EL (cell line): ENCODE data around the gene C17orf58.
"Not testable (repeated sequence)": the region's sequence is repeated elsewhere in the genome, so short reads cannot be mapped to it uniquely, and the experiment has no call there.

Experiments
- DNase-seq: peaks from one replicate; pipeline ENCODE4 v3.0.0-alpha.2; 2016

C17orf58 gene

DNA sequence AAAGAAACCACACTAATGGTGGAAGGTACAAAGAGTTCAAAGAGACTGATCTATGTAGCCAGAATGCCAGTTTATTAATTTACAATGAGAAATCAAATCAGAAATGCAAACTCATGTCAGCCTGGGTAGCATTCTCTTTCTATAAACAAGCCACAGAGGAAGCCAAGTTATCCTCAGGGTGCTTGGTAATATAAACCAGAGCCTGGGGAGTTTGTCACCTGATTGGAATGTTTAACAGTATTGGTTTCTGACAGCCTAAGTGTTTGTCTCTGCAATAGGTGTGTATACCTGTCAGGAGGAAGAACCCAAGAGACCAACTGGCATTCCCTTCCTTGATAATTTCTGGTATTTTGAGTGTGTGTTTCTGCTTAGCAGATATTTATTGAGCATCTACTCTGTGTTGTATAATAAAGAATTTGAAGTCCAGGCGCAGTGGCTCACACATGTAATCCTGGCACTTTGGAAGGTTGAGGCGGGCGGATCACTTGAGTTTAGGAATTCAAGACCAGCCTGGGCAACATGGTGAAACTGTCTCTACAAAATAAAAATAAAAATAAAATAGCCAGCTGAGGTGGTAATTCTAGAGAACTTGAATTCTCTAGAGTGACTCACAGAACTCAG lies 3.1 kb upstream of the C17orf58 start:
- DNase-seq, result peak; percentile 39

- DNase-seq, result peak; percentile 19
Observed at GRCh38 chr17:67998466-67998865, 2.2 kb upstream of the C17orf58 start.

DNA sequence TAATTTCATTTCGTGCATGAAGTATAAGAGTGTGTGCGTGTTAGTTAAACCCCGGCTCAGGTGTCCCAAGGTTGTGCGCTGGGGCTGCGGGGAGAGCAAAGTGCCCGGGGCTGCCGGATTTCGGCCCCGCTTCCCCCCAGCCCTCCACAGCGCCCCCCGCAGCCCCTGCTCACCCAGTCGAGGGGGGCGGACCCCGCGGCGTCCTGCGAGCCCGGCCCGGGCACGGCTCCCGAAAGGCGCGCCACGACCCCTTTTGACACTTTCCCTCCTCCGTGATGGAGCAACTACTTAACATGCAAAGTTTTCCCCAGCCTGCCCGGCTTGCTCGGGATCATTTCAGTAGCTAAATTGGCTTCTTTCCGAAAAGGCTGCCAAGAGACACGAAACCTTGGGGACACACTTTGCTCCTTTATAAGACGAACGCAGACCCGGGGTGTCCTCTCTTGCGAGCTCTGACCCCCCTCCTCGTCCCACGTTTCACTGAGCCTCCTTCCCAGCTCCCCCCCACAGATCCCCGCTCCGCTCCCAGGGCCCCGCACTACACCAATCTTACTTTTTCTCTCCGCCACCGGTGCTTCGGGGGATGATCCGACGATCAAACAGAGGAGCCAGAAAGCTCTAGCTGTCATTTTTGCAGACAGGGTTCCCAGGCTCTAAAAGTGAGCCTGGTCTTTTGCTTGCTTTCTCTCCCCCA lies 552 bp downstream of the C17orf58 start:
- peak; percentile 28 for DNase-seq

DNA sequence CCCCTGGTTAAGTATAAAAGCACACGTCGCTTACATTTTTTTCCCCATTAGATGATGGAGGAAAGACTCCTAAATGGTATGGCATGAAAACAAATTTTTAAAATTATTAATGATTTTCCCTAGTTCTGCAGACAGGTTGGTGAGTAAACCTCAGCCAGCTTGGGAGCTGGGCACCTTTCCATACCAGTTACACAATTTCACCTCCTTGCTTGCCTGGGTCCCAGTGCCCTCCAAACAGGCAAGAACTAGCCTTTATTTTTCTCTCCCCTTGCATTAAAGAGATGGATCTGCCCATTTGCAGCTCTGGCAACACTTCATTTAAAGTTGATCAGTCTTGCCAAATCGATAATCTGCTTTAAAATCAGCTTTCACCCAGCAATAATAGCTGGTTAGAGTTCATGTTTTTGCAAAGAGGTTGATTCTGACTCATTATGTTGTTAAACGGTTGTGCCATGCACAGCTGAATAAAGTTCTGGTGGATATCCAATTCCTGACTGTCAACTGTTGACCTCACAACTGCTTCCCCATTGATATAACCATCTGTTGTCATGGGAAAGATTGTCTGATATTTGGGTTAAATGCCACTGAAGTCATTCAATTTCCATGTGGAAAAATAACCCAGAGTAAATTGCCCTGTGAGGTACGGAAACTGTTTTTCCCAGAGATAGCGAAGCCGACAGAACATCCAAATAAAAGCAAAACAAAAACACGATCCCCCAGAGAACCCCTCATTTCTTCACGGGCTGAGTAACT lies 1.3 kb downstream of the C17orf58 start:
- peak; percentile 83 for DNase-seq

DNA sequence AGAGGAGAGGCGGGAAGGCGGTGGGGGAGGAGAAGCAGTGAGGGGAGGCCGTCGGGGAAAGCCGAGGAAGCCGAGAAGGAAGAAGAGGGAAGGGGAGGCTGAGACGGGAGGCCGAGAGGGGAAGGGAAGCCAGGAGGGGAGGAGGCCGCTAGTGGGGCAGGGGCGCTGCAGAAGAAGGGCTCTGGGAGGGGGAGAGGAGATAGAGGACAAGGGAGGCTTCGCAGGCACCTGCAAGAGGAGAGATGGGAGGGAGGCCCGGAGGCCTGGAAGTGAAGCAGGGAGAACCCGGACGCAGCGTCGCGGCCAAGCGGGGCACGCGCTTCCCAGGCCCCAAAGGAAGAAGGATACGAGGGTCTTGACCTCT lies 2.3 kb downstream of the C17orf58 start:
- no peak for DNase-seq

DNA sequence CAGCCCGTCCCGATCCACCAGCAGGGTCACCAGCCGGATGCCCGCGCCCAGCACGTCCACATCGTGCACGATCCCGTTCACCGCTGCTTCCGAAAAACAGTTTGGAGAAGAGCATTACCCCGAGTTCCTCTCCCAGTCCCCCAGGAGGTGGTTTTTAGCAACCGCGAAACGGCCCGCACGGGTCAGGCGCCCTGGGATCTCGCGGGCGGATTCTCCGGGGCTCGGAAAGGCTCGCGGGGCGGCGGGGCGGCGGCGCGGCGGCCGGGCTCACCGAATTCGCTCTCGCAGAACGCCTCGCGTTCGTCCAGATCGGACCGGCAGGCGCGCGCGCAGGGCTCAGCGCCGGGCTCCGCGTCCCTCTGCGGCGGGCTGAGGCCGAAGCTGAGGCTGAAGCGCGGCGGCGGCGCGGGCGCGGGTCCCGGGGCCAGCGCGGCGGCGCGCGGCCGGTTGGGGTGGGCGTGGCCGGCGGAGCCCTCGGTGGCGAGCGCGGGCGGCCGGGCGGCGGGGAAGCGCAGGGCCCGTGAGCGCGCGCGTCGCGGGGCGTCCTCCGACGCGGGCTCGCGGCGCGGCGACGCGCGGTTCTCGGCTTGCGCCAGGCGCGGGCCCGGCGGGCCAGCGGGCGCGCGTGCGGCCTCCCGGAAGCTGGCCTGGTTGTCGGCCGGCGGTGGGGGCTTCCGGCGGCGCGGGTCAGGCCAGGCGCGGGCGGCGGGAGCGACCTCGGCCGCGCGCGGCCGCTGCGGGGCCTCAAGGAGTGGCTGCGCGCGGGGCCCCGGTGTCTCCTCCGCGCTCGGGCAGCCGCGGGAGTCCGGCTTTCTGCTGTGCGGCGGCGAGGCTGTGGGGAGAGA lies 2.9 kb downstream of the C17orf58 start:
- peak; percentile 86 for DNase-seq

- no peak for DNase-seq
Observed at GRCh38 chr17:67992548-67993152, 3.6 kb downstream of the C17orf58 start.

GRCh38 chr17:67990909-67991308 lies 5.4 kb downstream of the C17orf58 start:
- no peak for DNase-seq

- no peak for DNase-seq
Observed at GRCh38 chr17:67983383-67983688, 12.9 kb downstream of the C17orf58 start.

- no peak for DNase-seq
Observed at GRCh38 chr17:67982686-67983382, 13.4 kb downstream of the C17orf58 start.

- no peak for DNase-seq
Observed at GRCh38 chr17:67982034-67982640, 14.1 kb downstream of the C17orf58 start.

- not testable (repeated sequence) for DNase-seq
Observed at GRCh38 chr17:67980883-67981282, 15.4 kb downstream of the C17orf58 start.

GRCh38 chr17:67980456-67980855 lies 15.8 kb downstream of the C17orf58 start:
- no peak for DNase-seq

GRCh38 chr17:67976306-67976705 lies 20.0 kb downstream of the C17orf58 start:
- not testable (repeated sequence) for DNase-seq

- DNase-seq, result no peak
Observed at GRCh38 chr17:67974598-67975066, 21.6 kb downstream of the C17orf58 start.

GRCh38 chr17:67974185-67974584 lies 22.1 kb downstream of the C17orf58 start:
- DNase-seq, result no peak

GRCh38 chr17:67970783-67971182 lies 25.5 kb downstream of the C17orf58 start:
- DNase-seq, result no peak

DNA sequence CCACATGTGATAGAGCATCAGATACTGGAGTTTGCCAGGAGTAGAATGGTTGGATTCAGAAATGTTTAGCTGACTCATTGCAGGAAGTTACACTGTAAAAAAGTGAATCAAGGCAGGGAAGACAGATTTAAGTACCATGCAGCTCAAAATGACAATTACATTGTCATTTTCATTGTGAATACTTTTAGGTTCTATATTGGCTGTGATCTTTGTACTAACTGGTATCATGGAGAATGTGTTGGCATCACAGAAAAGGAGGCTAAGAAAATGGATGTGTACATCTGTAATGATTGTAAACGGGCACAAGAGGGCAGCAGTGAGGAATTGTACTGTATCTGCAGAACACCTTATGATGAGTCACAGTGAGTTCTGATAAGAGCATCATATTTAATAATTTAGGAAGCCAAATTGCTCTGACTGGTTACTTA lies 33.1 kb downstream of the C17orf58 start:
- DNase-seq, result peak; percentile 72

DNA sequence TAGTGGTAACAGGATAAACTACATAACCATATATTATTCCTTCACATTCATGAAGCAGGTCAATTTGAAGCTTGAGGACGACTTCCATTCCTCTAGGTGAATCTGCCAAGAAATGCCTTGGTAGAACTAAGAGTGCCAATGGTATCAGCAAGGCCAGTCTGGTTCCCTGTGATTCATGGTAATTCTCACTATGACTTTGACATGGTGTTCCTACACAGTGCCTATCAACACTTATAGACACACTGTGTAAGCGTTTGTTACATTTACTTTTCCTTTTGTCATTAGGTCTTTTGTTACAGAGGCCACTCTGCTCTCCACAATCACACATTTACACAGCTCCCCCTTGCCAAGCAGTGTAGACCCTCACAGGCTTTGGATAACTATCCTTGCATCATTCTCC lies 34.1 kb downstream of the C17orf58 start:
- not testable (repeated sequence) for DNase-seq

- DNase-seq, result not testable (repeated sequence)
Observed at GRCh38 chr17:67960276-67960675, 36.0 kb downstream of the C17orf58 start.

GRCh38 chr17:67959510-67959909 lies 36.8 kb downstream of the C17orf58 start:
- no peak for DNase-seq

DNA sequence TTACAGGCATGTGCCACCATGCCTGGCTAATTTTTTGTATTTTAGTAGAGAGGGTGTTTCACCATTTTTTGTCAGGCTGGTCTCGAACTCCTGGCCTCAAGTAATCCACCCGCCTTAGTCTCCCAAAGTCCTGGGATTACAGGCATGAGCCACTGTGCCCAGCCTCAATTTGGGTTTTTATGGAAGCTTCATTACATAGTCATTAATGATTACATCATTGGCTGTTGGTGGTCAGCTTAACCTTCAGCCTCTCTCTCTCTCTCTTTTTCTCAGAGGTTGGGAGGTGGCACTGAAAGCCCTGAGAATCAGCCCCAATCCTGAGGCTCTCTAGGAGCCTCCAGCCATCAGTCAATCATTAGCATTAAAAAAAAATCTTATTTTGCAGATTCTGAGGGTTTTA lies 45.3 kb downstream of the C17orf58 start:
- no peak for DNase-seq
